HEK293 (cell line): ENCODE measurements around the gene KCNMA1.

ENCODE experiments used
- CTCF ChIA-PET: fragments of 350-600 bp; formaldehyde crosslinking; extraction: SDS; loops from one replicate; lab custom pipeline; 2021; ENCODE audit warnings: antibody characterized with exemption; lab: Yijun Ruan, JAX
- POLR2A ChIA-PET: fragments of 300-600 bp; formaldehyde crosslinking; extraction: SDS; loops from one replicate; lab custom pipeline; 2020; ENCODE audit warnings: antibody characterized with exemption, inconsistent platforms; lab: Yijun Ruan, JAX
- H3K27ac ChIP-seq: fragments of 200-500 bp; sonication (Bioruptor generic); 2 replicates; pipeline ENCODE4 v1.5.1; 2014; ENCODE audit warnings: low read depth, low read length, control low read depth, inconsistent platforms; ENCODE audit errors: extremely low read depth
- H3K36me3 ChIP-seq, 2 experiments: fragments of 200-500 bp in 1 of 2; sonication (Bioruptor generic) in 1 of 2; 1 replicate in 1 of 2; 2 replicates in 1 of 2; pipeline ENCODE4 v1.5.1; 2014 to 2017; ENCODE audit warnings: inconsistent platforms in 2 of 2, low read length in 2 of 2; ENCODE audit not compliant: control insufficient read depth in 2 of 2, insufficient read depth in 1 of 2
- H3K4me1 ChIP-seq: fragments of 200-500 bp; sonication (Bioruptor generic); 2 replicates; pipeline ENCODE4 v1.5.1; 2014; ENCODE audit warnings: mild to moderate bottlenecking, low read length, inconsistent platforms; ENCODE audit not compliant: control insufficient read depth, insufficient read depth
- H3K4me3 ChIP-seq: 2 replicates; pipeline ENCODE4 v1.5.1; 2011; ENCODE audit warnings: low read depth, mild to moderate bottlenecking, control low read depth, low read length, moderate library complexity
- H3K9me3 ChIP-seq: fragments of 200-500 bp; sonication (Bioruptor generic); 2 replicates; pipeline ENCODE4 v1.5.1; 2014; ENCODE audit warnings: low read depth, low read length, inconsistent platforms; ENCODE audit not compliant: control insufficient read depth, insufficient read depth
- GLI2 ChIP-seq: fragments of 450-650 bp; formaldehyde crosslinking; IDR thresholded peaks from 2 replicates; pipeline ENCODE4; 2017; ENCODE audit warnings: missing biosample characterization, missing genetic modification characterization, low read depth, borderline replicate concordance
- OSR2 ChIP-seq: fragments of 450-650 bp; formaldehyde crosslinking; IDR thresholded peaks from 2 replicates; pipeline ENCODE4 v1.5.1; 2016; ENCODE audit warnings: missing biosample characterization, missing genetic modification characterization
- PATZ1 ChIP-seq: fragments of 450-650 bp; formaldehyde crosslinking; IDR thresholded peaks from 2 replicates; pipeline ENCODE4 v1.5.1; 2016; ENCODE audit warnings: missing biosample characterization, missing genetic modification characterization
- REST ChIP-seq: fragments of 450-650 bp; formaldehyde crosslinking; IDR thresholded peaks from 2 replicates; pipeline ENCODE4 v1.5.1; 2016; ENCODE audit warnings: missing biosample characterization, missing genetic modification characterization
- SCRT1 ChIP-seq: fragments of 450-650 bp; formaldehyde crosslinking; IDR thresholded peaks from 2 replicates; pipeline ENCODE4 v1.5.1; 2016; ENCODE audit warnings: missing biosample characterization, missing genetic modification characterization, borderline replicate concordance
- SP7 ChIP-seq: fragments of 450-650 bp; formaldehyde crosslinking; IDR thresholded peaks from 2 replicates; pipeline ENCODE4 v1.5.1; 2016; ENCODE audit warnings: missing biosample characterization, missing genetic modification characterization
- ZBTB21 ChIP-seq: fragments of 450-650 bp; formaldehyde crosslinking; IDR thresholded peaks from 2 replicates; pipeline ENCODE4 v1.5.1; 2017; ENCODE audit warnings: missing biosample characterization, missing genetic modification characterization
- ZBTB49 ChIP-seq: fragments of 450-650 bp; formaldehyde crosslinking; IDR thresholded peaks from 2 replicates; pipeline ENCODE4 v1.5.1; 2016; ENCODE audit warnings: missing biosample characterization, missing genetic modification characterization, low read depth
- ZEB2 ChIP-seq: fragments of 450-650 bp; formaldehyde crosslinking; IDR thresholded peaks from 2 replicates; pipeline ENCODE4 v1.5.1; 2016; ENCODE audit warnings: missing biosample characterization, missing genetic modification characterization
- ZNF10 ChIP-seq: fragments of 450-650 bp; formaldehyde crosslinking; IDR thresholded peaks from 2 replicates; pipeline ENCODE4 v1.5.1; 2017; ENCODE audit warnings: missing biosample characterization, missing genetic modification characterization
- ZNF140 ChIP-seq: fragments of 450-650 bp; formaldehyde crosslinking; IDR thresholded peaks from 2 replicates; pipeline ENCODE4 v1.5.1; 2016; ENCODE audit warnings: missing biosample characterization, missing genetic modification characterization
- ZNF175 ChIP-seq: fragments of 450-650 bp; formaldehyde crosslinking; IDR thresholded peaks from 2 replicates; pipeline ENCODE4 v1.5.1; 2016; ENCODE audit warnings: missing biosample characterization, missing genetic modification characterization
- ZNF184 ChIP-seq: fragments of 450-650 bp; IDR thresholded peaks from 2 replicates; pipeline ENCODE4 v1.5.1; 2018; ENCODE audit warnings: missing biosample characterization, mild to moderate bottlenecking, missing genetic modification characterization
- ZNF202 ChIP-seq: fragments of 450-650 bp; formaldehyde crosslinking; IDR thresholded peaks from 2 replicates; pipeline ENCODE4 v1.5.1; 2016; ENCODE audit warnings: missing biosample characterization, missing genetic modification characterization, borderline replicate concordance
- ZNF211 ChIP-seq: fragments of 450-650 bp; formaldehyde crosslinking; IDR thresholded peaks from 2 replicates; pipeline ENCODE4 v1.5.1; 2016; ENCODE audit warnings: low read depth, missing biosample characterization, missing genetic modification characterization
- ZNF23 ChIP-seq: fragments of 450-650 bp; formaldehyde crosslinking; IDR thresholded peaks from 2 replicates; pipeline ENCODE4 v1.5.1; 2016; ENCODE audit warnings: missing biosample characterization, missing genetic modification characterization, borderline replicate concordance
- ZNF302 ChIP-seq: fragments of 450-650 bp; formaldehyde crosslinking; IDR thresholded peaks from 2 replicates; pipeline ENCODE4 v1.5.1; 2016; ENCODE audit warnings: missing biosample characterization, missing genetic modification characterization, low read depth
- ZNF391 ChIP-seq: fragments of 450-650 bp; formaldehyde crosslinking; IDR thresholded peaks from 2 replicates; pipeline ENCODE4 v1.5.1; 2016; ENCODE audit warnings: low read depth, missing biosample characterization, missing genetic modification characterization, borderline replicate concordance
- ZNF404 ChIP-seq: fragments of 450-650 bp; formaldehyde crosslinking; IDR thresholded peaks from 2 replicates; pipeline ENCODE4 v1.5.1; 2017; ENCODE audit warnings: missing biosample characterization, missing genetic modification characterization
- ZNF423 ChIP-seq: fragments of 450-650 bp; formaldehyde crosslinking; IDR thresholded peaks from 2 replicates; pipeline ENCODE4 v1.5.1; 2016; ENCODE audit warnings: missing biosample characterization, missing genetic modification characterization
- ZNF473 ChIP-seq: fragments of 450-650 bp; formaldehyde crosslinking; IDR thresholded peaks from 2 replicates; pipeline ENCODE4 v1.5.1; 2017; ENCODE audit warnings: missing biosample characterization, missing genetic modification characterization
- ZNF571 ChIP-seq: fragments of 450-650 bp; formaldehyde crosslinking; IDR thresholded peaks from 2 replicates; pipeline ENCODE4 v1.5.0; 2017; ENCODE audit warnings: missing biosample characterization, missing genetic modification characterization
- ZNF626 ChIP-seq: fragments of 450-650 bp; sonication (Bioruptor Pico); formaldehyde crosslinking; IDR thresholded peaks from 2 replicates; pipeline ENCODE4 v1.5.1; 2018; ENCODE audit warnings: missing biosample characterization, missing genetic modification characterization, inconsistent platforms
- ZNF701 ChIP-seq: fragments of 450-650 bp; formaldehyde crosslinking; IDR thresholded peaks from 2 replicates; pipeline ENCODE4 v1.5.1; 2016; ENCODE audit warnings: missing biosample characterization, missing genetic modification characterization
- ZNF707 ChIP-seq: fragments of 450-650 bp; formaldehyde crosslinking; IDR thresholded peaks from 2 replicates; pipeline ENCODE4 v1.5.1; 2016; ENCODE audit warnings: missing biosample characterization, missing genetic modification characterization
- TF ChIP-seq, protein P1 (sequence below): fragments of 450-650 bp; formaldehyde crosslinking; IDR thresholded peaks from 2 replicates; pipeline ENCODE4 v1.5.1; 2017; ENCODE audit warnings: missing biosample characterization, missing genetic modification characterization
- TF ChIP-seq, protein P2 (sequence below): fragments of 450-650 bp; formaldehyde crosslinking; IDR thresholded peaks from 2 replicates; pipeline ENCODE4 v1.5.1; 2016; ENCODE audit warnings: missing biosample characterization, missing genetic modification characterization

KCNMA1 gene

DNA sequence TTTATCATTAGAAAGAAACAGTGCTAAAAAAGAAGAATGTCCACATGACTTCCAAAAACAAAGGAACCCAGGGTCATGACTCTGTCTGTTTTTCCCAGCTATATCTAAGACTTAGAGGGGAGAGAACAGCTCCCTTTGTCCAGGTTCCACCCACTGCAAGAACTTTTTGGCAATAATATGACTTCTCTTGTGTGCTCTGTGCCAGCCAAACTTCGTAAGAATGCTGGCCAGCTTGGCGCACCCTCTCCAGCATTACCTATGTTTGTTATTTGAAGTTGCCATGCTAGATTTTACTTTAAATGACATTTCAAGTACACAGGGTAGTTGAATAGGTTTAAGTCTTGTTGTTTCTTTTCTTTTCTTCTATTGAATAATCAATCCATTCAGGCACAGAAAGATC is 371.4 kb downstream of the KCNMA1 start (continued):
- TF ChIP-seq, protein P1, sequence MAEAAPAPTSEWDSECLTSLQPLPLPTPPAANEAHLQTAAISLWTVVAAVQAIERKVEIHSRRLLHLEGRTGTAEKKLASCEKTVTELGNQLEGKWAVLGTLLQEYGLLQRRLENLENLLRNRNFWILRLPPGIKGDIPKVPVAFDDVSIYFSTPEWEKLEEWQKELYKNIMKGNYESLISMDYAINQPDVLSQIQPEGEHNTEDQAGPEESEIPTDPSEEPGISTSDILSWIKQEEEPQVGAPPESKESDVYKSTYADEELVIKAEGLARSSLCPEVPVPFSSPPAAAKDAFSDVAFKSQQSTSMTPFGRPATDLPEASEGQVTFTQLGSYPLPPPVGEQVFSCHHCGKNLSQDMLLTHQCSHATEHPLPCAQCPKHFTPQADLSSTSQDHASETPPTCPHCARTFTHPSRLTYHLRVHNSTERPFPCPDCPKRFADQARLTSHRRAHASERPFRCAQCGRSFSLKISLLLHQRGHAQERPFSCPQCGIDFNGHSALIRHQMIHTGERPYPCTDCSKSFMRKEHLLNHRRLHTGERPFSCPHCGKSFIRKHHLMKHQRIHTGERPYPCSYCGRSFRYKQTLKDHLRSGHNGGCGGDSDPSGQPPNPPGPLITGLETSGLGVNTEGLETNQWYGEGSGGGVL, result no peak
- TF ChIP-seq ZNF473 (tag by site-specific recombination) (no peak), ZNF391 (tag by site-specific recombination) (no peak), ZNF302 (tag by site-specific recombination) (no peak), REST (tag by site-specific recombination) (no peak), ZBTB21 (tag by site-specific recombination) (no peak), ZNF10 (tag by site-specific recombination) (no peak), ZNF707 (tag by site-specific recombination) (no peak), ZNF23 (tag by site-specific recombination) (no peak), PATZ1 (tag by site-specific recombination) (no peak), ZNF140 (tag by site-specific recombination) (no peak)

GRCh38 chr10:77264527-77264926 is 373.1 kb downstream of the KCNMA1 start:
- Histone ChIP-seq H3K36me3 (no peaks in the 10 kb centered on the region), H3K4me1 (peaks cover 3% of the 10 kb centered on the region; the same call in 1 of the 2 replicates), H3K4me3 (no peak overlapping the region), H3K9me3 (no peaks in the 10 kb centered on the region), H3K27ac (no peak overlapping the region)
- ChIA-PET CTCF (interaction anchor here (1.0 kb wide), 1 partner anchor 90 kb away, joined by 3 read pairs; no protein-coding TSS in a partner anchor), POLR2A (no interaction called here)
- TF ChIP-seq SP7 (no peak), ZNF184 (tag by site-specific recombination) (no peak), ZNF211 (tag by site-specific recombination) (no peak), ZNF175 (tag by site-specific recombination) (no peak), ZNF626 (tag by site-specific recombination) (no peak), ZNF571 (tag by site-specific recombination) (no peak), ZNF404 (tag by site-specific recombination) (no peak), GLI2 (no peak), ZNF202 (tag by site-specific recombination) (no peak), ZNF140 (tag by site-specific recombination) (no peak), SCRT1 (tag by site-specific recombination) (no peak), ZEB2 (tag by site-specific recombination) (no peak), ZNF423 (tag by site-specific recombination) (no peak), ZNF701 (tag by site-specific recombination) (no peak), OSR2 (tag by site-specific recombination) (no peak), ZBTB49 (tag by site-specific recombination) (no peak)
- TF ChIP-seq, protein P2, sequence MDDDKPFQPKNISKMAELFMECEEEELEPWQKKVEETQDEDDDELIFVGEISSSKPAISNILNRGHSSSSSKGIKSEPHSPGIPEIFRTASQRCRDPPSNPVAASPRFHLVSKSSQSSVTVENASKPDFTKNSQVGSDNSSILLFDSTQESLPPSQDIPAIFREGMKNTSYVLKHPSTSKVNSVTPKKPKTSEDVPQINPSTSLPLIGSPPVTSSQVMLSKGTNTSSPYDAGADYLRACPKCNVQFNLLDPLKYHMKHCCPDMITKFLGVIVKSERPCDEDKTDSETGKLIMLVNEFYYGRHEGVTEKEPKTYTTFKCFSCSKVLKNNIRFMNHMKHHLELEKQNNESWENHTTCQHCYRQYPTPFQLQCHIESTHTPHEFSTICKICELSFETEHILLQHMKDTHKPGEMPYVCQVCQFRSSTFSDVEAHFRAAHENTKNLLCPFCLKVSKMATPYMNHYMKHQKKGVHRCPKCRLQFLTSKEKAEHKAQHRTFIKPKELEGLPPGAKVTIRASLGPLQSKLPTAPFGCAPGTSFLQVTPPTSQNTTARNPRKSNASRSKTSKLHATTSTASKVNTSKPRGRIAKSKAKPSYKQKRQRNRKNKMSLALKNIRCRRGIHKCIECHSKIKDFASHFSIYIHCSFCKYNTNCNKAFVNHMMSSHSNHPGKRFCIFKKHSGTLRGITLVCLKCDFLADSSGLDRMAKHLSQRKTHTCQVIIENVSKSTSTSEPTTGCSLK (tag by site-specific recombination), result no peak
